H1 (cell line): ENCODE data around the gene PKM. TPM values are rescaled to one million over a fixed set of nuclear protein-coding genes. Genes with fewer than 3 reads are reported as not detected.

Experiments used
- CTCF ChIA-PET: fragments of 300-600 bp; sonication (Branson Sonifier 250); formaldehyde crosslinking; loops from one replicate; lab custom pipeline; 2021; ENCODE audit not compliant: partially characterized antibody; lab: Charles Lee
- POLR2A ChIA-PET: fragments of 300-600 bp; sonication (Branson Sonifier 250); formaldehyde crosslinking; loops from one replicate; lab custom pipeline; 2021; ENCODE audit warnings: inconsistent platforms; ENCODE audit not compliant: partially characterized antibody; lab: Charles Lee
- DNase-seq, 2 experiments: peaks; one replicate each; pipeline versions ENCODE4 v3.0.0 to v3.0.0-alpha.2; 2010 to 2022; ENCODE audit warnings: low spot score in 2 of 2, low read depth in 1 of 2, mixed read lengths in 1 of 2
- FAIRE-seq: peaks from 2 replicates; lab custom pipeline; 2011; peaks lifted over from hg19 to GRCh38; lab: Jason Lieb, UNC
- H2AFZ ChIP-seq: 2 replicates; pipeline ENCODE4 v1.8.1; 2012; ENCODE audit warnings: low read length, inconsistent platforms
- H2AK5ac ChIP-seq: 2 replicates; pipeline ENCODE4 v1.6.1; 2013; ENCODE audit warnings: low read depth, low read length
- H2BK120ac ChIP-seq: replicated peaks from 2 replicates; pipeline ENCODE3; 2013; ENCODE audit warnings: low read depth, low read length, inconsistent platforms
- H2BK12ac ChIP-seq: 2 replicates; pipeline ENCODE4 v1.6.1; 2013; ENCODE audit warnings: low read depth, low read length
- H2BK15ac ChIP-seq: 2 replicates; pipeline ENCODE4 v1.6.1; 2013; ENCODE audit warnings: low read length
- H2BK20ac ChIP-seq: 2 replicates; pipeline ENCODE4 v1.6.1; 2013; ENCODE audit warnings: low read length
- H2BK5ac ChIP-seq: 2 replicates; pipeline ENCODE4 v1.6.1; 2013; ENCODE audit warnings: low read depth, low read length
- H3K14ac ChIP-seq: 2 replicates; pipeline ENCODE4 v1.6.1; 2013; ENCODE audit warnings: inconsistent platforms; ENCODE audit not compliant: insufficient read length
- H3K18ac ChIP-seq: 2 replicates; pipeline ENCODE4 v1.6.1; 2013; ENCODE audit warnings: low read length; ENCODE audit errors: extremely low read depth
- H3K23ac ChIP-seq: 2 replicates; pipeline ENCODE4 v1.6.1; 2013; ENCODE audit warnings: inconsistent platforms; ENCODE audit not compliant: insufficient read length
- H3K23me2 ChIP-seq: 2 replicates; pipeline ENCODE4 v1.6.1; 2013; ENCODE audit warnings: low read depth, low read length
- H3K27ac ChIP-seq: 2 replicates; pipeline ENCODE4 v1.6.1; 2011; ENCODE audit warnings: low read depth, low read length, inconsistent platforms
- H3K27me3 ChIP-seq, 4 experiments: replicated peaks in 1 of 4; 1 replicate in 1 of 4; 2 replicates in 3 of 4; pipeline versions ENCODE4 v1.6.1 to v1.8.1; 2011 to 2013; ENCODE audit warnings: low read length in 3 of 4, mild to moderate bottlenecking in 3 of 4, inconsistent platforms in 2 of 4, mixed read lengths in 2 of 4, moderate library complexity in 1 of 4; ENCODE audit not compliant: control insufficient read depth in 3 of 4, insufficient read depth in 3 of 4; ENCODE audit errors: extremely low read depth in 1 of 4
- H3K36me3 ChIP-seq, 4 experiments: 2 replicates each; pipeline versions ENCODE4 v1.6.1 to v1.8.1; 2011 to 2013; ENCODE audit warnings: mild to moderate bottlenecking in 4 of 4, low read length in 3 of 4, moderate library complexity in 2 of 4, control low read depth in 1 of 4, inconsistent platforms in 1 of 4; ENCODE audit not compliant: insufficient read depth in 4 of 4, control insufficient read depth in 2 of 4
- H3K4ac ChIP-seq: replicated peaks from 2 replicates; pipeline ENCODE3; 2013; ENCODE audit warnings: low read length, low read depth, mixed read lengths, inconsistent platforms; ENCODE audit not compliant: insufficient read length
- H3K4me1 ChIP-seq, 4 experiments: replicated peaks in 1 of 4; 1 replicate in 1 of 4; 2 replicates in 3 of 4; pipeline versions ENCODE4 v1.6.1 to v1.8.1; 2011 to 2013; ENCODE audit warnings: low read length in 3 of 4, inconsistent platforms in 2 of 4, mixed read lengths in 1 of 4; ENCODE audit not compliant: insufficient read depth in 4 of 4, control insufficient read depth in 3 of 4
- H3K4me2 ChIP-seq, 2 experiments: 2 replicates each; pipeline versions ENCODE4 v1.6.1 to v1.8.1; 2011 to 2013; ENCODE audit warnings: low read depth in 2 of 2, low read length in 2 of 2, control low read depth in 1 of 2, inconsistent platforms in 1 of 2, mild to moderate bottlenecking in 1 of 2; ENCODE audit not compliant: insufficient read depth in 1 of 2
- H3K4me3 ChIP-seq, 4 experiments: fragments of 200-600, 300-600 bp in 1 of 4; sonication (generic), shearing (Covaris generic), sonication (Bioruptor Twin) in 1 of 4; 2 replicates each; pipeline versions ENCODE4 v1.5.1 to v1.8.1; 2011 to 2016; ENCODE audit warnings: low read length in 4 of 4, low read depth in 3 of 4, control low read depth in 2 of 4, inconsistent platforms in 2 of 4, mild to moderate bottlenecking in 2 of 4, mixed read lengths in 1 of 4, moderate library complexity in 1 of 4; ENCODE audit not compliant: insufficient read depth in 2 of 4; ENCODE audit errors: extremely low read depth in 1 of 4
- H3K56ac ChIP-seq: replicated peaks from 2 replicates; pipeline ENCODE3; 2013; ENCODE audit warnings: low read depth, mild to moderate bottlenecking, mixed read lengths, low read length, inconsistent platforms; ENCODE audit not compliant: insufficient read length
- H3K79me1 ChIP-seq: 2 replicates; pipeline ENCODE4 v1.6.1; 2013; ENCODE audit warnings: low read depth, low read length, control low read depth
- H3K79me2 ChIP-seq, 2 experiments: 2 replicates each; pipeline versions ENCODE4 v1.6.1 to v1.8.1; 2012 to 2013; ENCODE audit warnings: low read length in 2 of 2, mild to moderate bottlenecking in 2 of 2, inconsistent platforms in 1 of 2; ENCODE audit not compliant: insufficient read depth in 2 of 2, control insufficient read depth in 1 of 2
- H3K9ac ChIP-seq, 4 experiments: replicated peaks in 1 of 4; 1 replicate in 1 of 4; 2 replicates in 3 of 4; pipeline versions ENCODE4 v1.6.1 to v1.8.1; 2011 to 2013; ENCODE audit warnings: low read depth in 3 of 4, low read length in 3 of 4, control low read depth in 2 of 4, mild to moderate bottlenecking in 2 of 4, moderate library complexity in 2 of 4, inconsistent platforms in 1 of 4; ENCODE audit errors: extremely low read depth in 1 of 4
- H3K9me3 ChIP-seq, 2 experiments: 2 replicates each; pipeline versions ENCODE4 v1.6.1 to v1.8.1; 2012 to 2013; ENCODE audit warnings: mild to moderate bottlenecking in 2 of 2, moderate library complexity in 2 of 2, control low read depth in 1 of 2, inconsistent platforms in 1 of 2, low read depth in 1 of 2, low read length in 1 of 2, mixed read lengths in 1 of 2; ENCODE audit not compliant: insufficient read depth in 2 of 2
- H4K20me1 ChIP-seq, 2 experiments: replicated peaks in 1 of 2; 2 replicates each; pipeline versions ENCODE3 to v1.8.1; 2011 to 2013; ENCODE audit warnings: inconsistent platforms in 2 of 2, low read length in 2 of 2, mild to moderate bottlenecking in 1 of 2; ENCODE audit not compliant: insufficient read depth in 2 of 2, control insufficient read depth in 1 of 2
- H4K5ac ChIP-seq: 2 replicates; pipeline ENCODE4 v1.6.1; 2013; ENCODE audit warnings: low read length, low read depth, mixed read lengths, inconsistent platforms; ENCODE audit not compliant: insufficient read length
- H4K8ac ChIP-seq: 2 replicates; pipeline ENCODE4 v1.8.0; 2013; ENCODE audit warnings: mild to moderate bottlenecking, moderate library complexity, low read length, inconsistent platforms; ENCODE audit not compliant: insufficient read depth; ENCODE audit errors: extremely low read depth
- H4K91ac ChIP-seq: replicated peaks from 2 replicates; pipeline ENCODE3; 2013; ENCODE audit warnings: low read length, mixed read lengths, inconsistent platforms; ENCODE audit not compliant: insufficient read length
- BRCA1 ChIP-seq: IDR thresholded peaks from 2 replicates; pipeline ENCODE4 v1.6.1; 2012; ENCODE audit warnings: low read depth, low read length, improper control_type of control experiment
- CHD1 ChIP-seq: IDR thresholded peaks from 2 replicates; pipeline ENCODE4 v1.6.1; 2012; ENCODE audit warnings: low read depth, low read length, improper control_type of control experiment
- CHD2 ChIP-seq: IDR thresholded peaks from 2 replicates; pipeline ENCODE4 v1.6.1; 2012; ENCODE audit warnings: low read length, improper control_type of control experiment
- EZH2 ChIP-seq: fragments of 200-600 bp; sonication (generic); IDR thresholded peaks from 2 replicates; pipeline ENCODE4 v1.7.1; 2012; ENCODE audit warnings: low read depth, mild to moderate bottlenecking, moderate library complexity, low read length, inconsistent platforms; ENCODE audit not compliant: severe bottlenecking
- GABPA ChIP-seq: IDR thresholded peaks from 2 replicates; pipeline ENCODE4 v1.6.1; 2011; ENCODE audit warnings: mild to moderate bottlenecking, low read length, moderate library complexity, borderline replicate concordance; ENCODE audit not compliant: insufficient read depth
- KDM1A ChIP-seq: fragments of 200-600, 300-600 bp; sonication (generic); IDR thresholded peaks from 2 replicates; pipeline ENCODE4 v1.7.1; 2016; ENCODE audit warnings: mild to moderate bottlenecking, low read length, borderline replicate concordance
- SIX5 ChIP-seq: IDR thresholded peaks from 2 replicates; pipeline ENCODE4 v1.6.1; 2011; ENCODE audit warnings: mild to moderate bottlenecking, low read depth, low read length
- SP1 ChIP-seq: IDR thresholded peaks from 2 replicates; pipeline ENCODE4 v1.6.1; 2011; ENCODE audit warnings: low read depth, low read length
- TCF12 ChIP-seq: IDR thresholded peaks from 2 replicates; pipeline ENCODE4 v1.6.1; 2011; ENCODE audit warnings: low read depth, mild to moderate bottlenecking, low read length
- WGBS, 2 experiments: shearing (Covaris generic) in 1 of 2; methylation state at CpG; one replicate each; pipeline versions ENCODE4 v1.1.6 to v1.1.7; 2013 to 2015; ENCODE audit warnings: low lambda C conversion rate in 2 of 2, mixed read lengths in 2 of 2, inconsistent platforms in 1 of 2, low coverage in 1 of 2, missing lambda C conversion rate in 1 of 2; ENCODE audit not compliant: insufficient replicate concordance in 2 of 2, insufficient coverage in 1 of 2, insufficient read length in 1 of 2; ENCODE audit errors: extremely low coverage in 1 of 2, missing lambda C conversion rate in 1 of 2; 5-methylcytosine and 5-hydroxymethylcytosine counted together
- polyA plus RNA-seq, 7 experiments: library from polyadenylated mRNA; depleted of rRNA in 3 of 7; stranded (reverse) in 5 of 7; unstranded in 2 of 7; fragments of >200 nt in 5 of 7; fragments of 200-250 nt in 2 of 7; gene quantifications; 1 replicate in 5 of 7; 2 replicates in 1 of 7; 4 replicates in 1 of 7; pipeline versions ENCODE4 v1.2.1 to v1.2.3, GENCODE V29; 2011 to 2013; ENCODE audit warnings: missing spikeins in 2 of 7, mixed read lengths in 2 of 7
- total RNA-seq: library from RNA; stranded (reverse); fragmentation: NEBNext Ultra II Directional; extraction: Animal tissue kit (Norgen Biotek cat#: 25700); gene quantifications from 2 replicates; pipeline ENCODE4 v1.2.1, GENCODE V29; 2021
- TF ChIP-seq, protein P1 (sequence below): IDR thresholded peaks from 2 replicates; pipeline ENCODE4 v1.6.1; 2012; ENCODE audit warnings: inconsistent platforms
- TF ChIP-seq, protein P2 (sequence below): IDR thresholded peaks from 2 replicates; pipeline ENCODE4 v1.6.1; 2011; ENCODE audit warnings: low read length, improper control_type of control experiment

The PKM gene
- total and polyA plus RNA-seq, 2 of the 8 experiments (the other 6 are each of a cell fraction or from before 2014, with no cell fraction given) = 780 to 856 TPM

DNA sequence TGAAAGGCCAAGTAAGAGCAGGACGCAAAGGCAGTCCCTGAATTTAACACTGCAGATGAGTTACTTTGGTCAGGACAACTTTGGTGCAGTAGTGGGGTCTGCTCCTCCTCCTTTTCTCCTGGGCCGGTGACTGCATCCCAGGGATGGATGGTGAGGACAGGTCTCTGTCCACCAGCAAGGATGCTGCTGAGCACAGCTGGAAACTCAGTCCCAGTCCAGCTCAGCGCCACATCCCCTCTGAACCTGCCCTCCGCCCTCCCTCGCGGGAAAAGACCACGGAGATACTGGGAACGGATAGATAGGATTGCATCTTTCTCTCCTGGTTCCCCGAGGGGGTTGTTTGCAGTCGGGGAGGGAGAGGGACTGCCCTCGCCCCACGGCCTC is 47.2 kb downstream of the PKM start:
- H2BK120ac ChIP-seq = no peak overlapping the region
- POLR2A ChIA-PET = interaction anchor here (0.9 to 1.9 kb wide), 2 partner anchors 14 to 46 kb away, joined by 3 to 9 read pairs; partner anchors contain the start of gene GRAMD2A
- WGBS, 2 experiments = 71% methylated on average over 7 of the region's 12 CpGs; no CpG with 5 or more reads in 1 of the 2 experiments

More for the DNA sequence above, 47.2 kb downstream of the PKM start:
- Histone ChIP-seq H2BK15ac (peak overlapping the region; percentile 19; the same call in 1 of the 2 replicates), H3K23ac (no peak overlapping the region), H2AFZ (peak overlapping the region; percentile 17; the same call in 1 of the 2 replicates), H3K27ac (no peak overlapping the region), H3K4me1 (peaks cover 0 to 7% (median 3%) of the 10 kb centered on the region in 4 experiments; a peak in 3 of 7 replicates), H3K4me3 (peak overlapping the region; percentile 40 to 69 (median 58)), H2BK5ac (no peak overlapping the region), H3K36me3 (no peaks in the 10 kb centered on the region), H2BK20ac (no peak overlapping the region), H3K4me2 (peak overlapping the region; percentile 79 to 81), H3K79me2 (no peaks in the 10 kb centered on the region), H3K9me3 (no peaks in the 10 kb centered on the region), H3K79me1 (no peaks in the 10 kb centered on the region), H3K23me2 (peaks cover 4% of the 10 kb centered on the region; the same call in 1 of the 2 replicates), H3K14ac (no peak overlapping the region), H3K9ac (no peak overlapping the region), H4K5ac (no peak overlapping the region), H2BK12ac (no peak overlapping the region; the same call in 1 of the 2 replicates), H4K8ac (peak overlapping the region; percentile 87; the same call in 1 of the 2 replicates), H2AK5ac (no peak overlapping the region), H3K56ac (no peak overlapping the region), H3K27me3 (peaks cover 0 to 19% (median 5%) of the 10 kb centered on the region in 4 experiments; a peak in 4 of 7 replicates), H3K18ac (peak overlapping the region; percentile 84; the same call in 1 of the 2 replicates), H4K20me1 (no peaks in the 10 kb centered on the region), H4K91ac (peak overlapping the region; percentile 25), H3K4ac (no peak overlapping the region)
- TF ChIP-seq SP1 = no peak
- no peak for TF ChIP-seq KDM1A
- TF ChIP-seq BRCA1 = no peak
- no peak for TF ChIP-seq EZH2
- no peak for TF ChIP-seq CHD1
- TF ChIP-seq TCF12 = no peak
- TF ChIP-seq GABPA = no peak
- TF ChIP-seq CHD2 = no peak
- TF ChIP-seq, protein P1, sequence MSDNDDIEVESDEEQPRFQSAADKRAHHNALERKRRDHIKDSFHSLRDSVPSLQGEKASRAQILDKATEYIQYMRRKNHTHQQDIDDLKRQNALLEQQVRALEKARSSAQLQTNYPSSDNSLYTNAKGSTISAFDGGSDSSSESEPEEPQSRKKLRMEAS = no peak
- TF ChIP-seq SIX5 = no peak
- TF ChIP-seq, protein P2, sequence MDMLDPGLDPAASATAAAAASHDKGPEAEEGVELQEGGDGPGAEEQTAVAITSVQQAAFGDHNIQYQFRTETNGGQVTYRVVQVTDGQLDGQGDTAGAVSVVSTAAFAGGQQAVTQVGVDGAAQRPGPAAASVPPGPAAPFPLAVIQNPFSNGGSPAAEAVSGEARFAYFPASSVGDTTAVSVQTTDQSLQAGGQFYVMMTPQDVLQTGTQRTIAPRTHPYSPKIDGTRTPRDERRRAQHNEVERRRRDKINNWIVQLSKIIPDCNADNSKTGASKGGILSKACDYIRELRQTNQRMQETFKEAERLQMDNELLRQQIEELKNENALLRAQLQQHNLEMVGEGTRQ = no peak
- no peak for DNase-seq
- CTCF ChIA-PET = interaction anchor here (0.9 to 1.3 kb wide), 4 partner anchors 8 to 1262 kb away, joined by 3 to 6 read pairs (median 4); no protein-coding TSS in a partner anchor
- FAIRE-seq = no peak
